ENCODE measurements around the gene BRME1.

The BRME1 gene

DNA sequence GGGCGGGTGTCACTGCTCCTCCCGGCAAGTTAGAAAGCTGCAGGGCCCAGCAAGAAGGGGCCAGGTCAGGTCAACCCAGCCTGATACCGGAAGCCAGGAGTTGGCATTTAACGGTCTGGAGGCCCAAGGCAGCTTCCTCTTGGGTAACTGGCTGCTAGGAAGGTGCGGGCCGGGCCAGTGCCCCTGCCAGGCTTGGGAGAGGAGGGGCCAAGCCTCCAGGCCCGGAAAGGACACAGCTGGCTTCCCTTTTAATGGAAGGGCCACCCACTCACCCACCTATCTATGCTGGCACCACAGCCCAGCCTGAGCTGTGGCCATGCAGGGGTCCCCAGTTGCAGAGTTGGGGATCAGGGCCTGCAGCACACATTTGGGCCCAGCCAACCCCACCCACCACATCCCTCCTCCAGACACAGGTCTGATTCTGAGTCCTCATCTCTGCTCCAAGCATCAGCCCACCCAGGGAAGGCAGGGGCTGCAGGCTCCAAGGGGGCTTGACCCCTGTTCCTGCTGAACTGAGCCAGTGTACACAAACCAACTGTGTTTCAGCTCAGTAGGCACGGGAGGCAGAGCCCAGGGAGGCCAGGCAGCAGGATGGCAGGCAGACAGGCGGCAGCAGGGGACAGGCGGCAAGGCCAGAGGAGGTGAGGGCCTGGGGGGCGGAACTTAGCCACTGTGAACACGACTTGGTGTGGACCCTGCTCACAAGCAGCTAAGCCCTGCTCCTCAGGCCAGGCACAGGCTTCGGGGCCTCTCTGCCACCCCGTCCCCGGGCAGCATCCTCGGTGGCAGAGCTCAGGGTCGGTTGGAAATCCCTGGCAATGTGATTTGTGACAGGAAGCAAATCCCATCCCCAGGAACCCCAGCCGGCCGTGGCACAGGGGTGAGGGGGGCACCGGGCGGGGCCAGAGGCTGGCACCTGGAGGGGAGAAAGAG is 69.9 kb downstream of the BRME1 start:
- in situ Hi-C loops (cut with HindIII; ENCODE audit: low sequenced_read_pairs) = no loop called here

DNA sequence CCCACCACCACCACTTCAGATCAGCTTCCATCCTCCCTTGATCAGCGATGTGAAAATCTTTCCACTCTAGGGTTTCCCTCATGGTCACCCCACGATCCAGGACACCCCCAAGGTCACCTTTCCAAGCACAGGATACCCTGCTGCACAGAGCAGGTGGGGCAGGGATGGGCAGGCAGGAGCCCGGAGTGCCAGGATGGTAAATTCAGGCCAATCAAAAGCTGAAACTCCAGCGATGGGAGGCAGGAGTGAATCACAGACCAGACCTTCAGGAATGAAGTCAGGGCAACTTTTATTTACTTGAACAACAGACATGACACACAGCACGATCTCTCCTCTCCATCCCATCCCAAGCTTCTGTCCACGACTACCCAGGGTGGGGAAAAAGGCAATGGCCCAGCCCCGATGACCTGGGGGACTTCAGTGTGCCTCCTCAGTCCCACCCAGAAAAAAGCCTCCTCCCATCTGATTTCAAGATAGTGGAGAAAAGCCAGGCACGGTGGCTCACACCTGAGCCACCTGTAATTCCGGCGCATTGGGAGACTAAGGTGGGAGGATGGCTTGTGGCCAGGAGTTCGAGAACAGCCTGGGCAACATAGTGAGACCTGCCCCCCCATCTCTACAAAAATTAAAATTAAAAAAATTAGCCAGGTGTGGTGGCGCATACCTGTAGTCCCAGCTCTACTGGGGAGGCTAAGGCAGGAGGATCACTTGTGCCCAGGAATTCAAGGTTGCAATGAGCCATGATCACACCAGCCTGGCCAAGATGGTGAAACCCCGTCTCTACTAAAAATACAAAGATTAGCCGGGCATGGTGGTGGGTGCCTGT is 71.5 kb downstream of the BRME1 start:
- in situ Hi-C loops (cut with HindIII; ENCODE audit: low sequenced_read_pairs) = no loop called here

DNA sequence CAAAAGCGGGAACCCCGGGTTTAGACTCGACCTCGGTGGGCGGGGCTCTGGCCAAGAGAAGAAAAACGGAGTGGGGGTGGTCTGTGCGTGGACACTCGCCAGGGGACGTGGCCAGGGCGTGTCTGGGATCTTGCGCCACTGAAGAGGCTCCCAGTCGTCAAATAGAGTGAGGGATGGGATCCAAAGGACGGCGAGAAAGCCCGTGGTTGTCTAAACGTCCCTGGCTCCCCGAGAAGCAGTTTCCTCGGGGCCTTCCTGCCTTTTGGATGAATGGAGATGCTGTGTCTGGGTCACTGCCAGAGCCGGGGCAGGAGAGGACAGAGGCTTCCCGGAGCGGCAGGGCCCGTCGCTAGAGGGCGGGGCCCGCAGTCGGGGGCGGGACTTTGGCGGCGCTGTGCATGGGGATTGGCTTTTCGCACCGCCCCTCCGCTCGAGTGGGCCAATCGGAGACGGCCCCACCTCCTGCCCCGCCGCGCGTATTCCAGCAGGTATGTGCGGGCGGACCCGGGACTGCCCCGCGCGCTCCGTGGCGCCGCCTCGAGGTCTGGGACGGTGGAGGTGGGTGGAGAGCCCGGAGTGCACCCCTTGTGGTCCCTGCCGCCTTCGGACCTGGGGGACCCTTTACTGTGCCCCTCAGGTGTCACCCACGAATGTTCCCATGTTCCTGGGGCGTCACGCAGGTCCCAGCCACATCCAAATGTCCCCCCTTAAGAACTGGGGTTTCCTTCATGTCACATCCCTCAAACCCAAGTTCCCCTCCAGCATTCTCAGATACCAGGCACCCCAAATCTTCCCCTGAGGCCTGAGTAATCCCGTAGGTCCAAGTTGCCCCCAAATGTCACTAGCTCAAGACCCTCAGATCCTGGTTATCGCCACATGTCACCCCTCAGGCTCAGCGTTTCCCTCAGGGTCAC is 72.3 kb downstream of the BRME1 start:
- in situ Hi-C loops (cut with HindIII; ENCODE audit: low sequenced_read_pairs) = no loop called here

Data from DLD1 (cell line).